ENCODE measurements around the gene NECTIN4.

NECTIN4 gene

GRCh38 chr1:161021165-161021969 is 68.0 kb downstream of the NECTIN4 start:
- peak; percentile 83 for DNase-seq
